Activated naive CD8-positive, alpha-beta T cell treated with anti-CD3 and anti-CD28 coated beads, Interleukin-2, amount 10 ng/mL, durations not matched to agents 7 days and 5 days (primary cell): ENCODE data around the gene MFAP2. TPM values are rescaled to one million over a fixed set of nuclear protein-coding genes. Genes with fewer than 3 reads are reported as not detected.

ENCODE experiments used
- ATAC-seq: fragments of 150-1000 bp; cut with Tn5 transposase; one replicate; pipeline ENCODE4 v1.10.0; 2021; ENCODE audit warnings: low read depth, moderate library complexity
- POLR2A ChIA-PET: fragments of 350-600 bp; sonication (Branson Sonifier 250); formaldehyde crosslinking; loops from one replicate; lab custom pipeline; 2021; ENCODE audit warnings: antibody characterized with exemption; lab: Charles Lee
- DNase-seq: peaks from one replicate; pipeline ENCODE4 v3.0.0; 2021
- H3K27ac Mint-ChIP-seq: one replicate; pipeline ENCODE4 v1.8.0; 2022; ENCODE audit warnings: mild to moderate bottlenecking, mixed read lengths
- H3K27me3 Mint-ChIP-seq: one replicate; pipeline ENCODE4 v1.8.0; 2022; ENCODE audit warnings: mild to moderate bottlenecking, moderate library complexity, mixed read lengths
- H3K36me3 Mint-ChIP-seq: one replicate; pipeline ENCODE4 v1.8.0; 2021; ENCODE audit warnings: mild to moderate bottlenecking, mixed read lengths
- H3K4me1 Mint-ChIP-seq: one replicate; pipeline ENCODE4 v1.8.0; 2021; ENCODE audit warnings: mixed read lengths
- H3K4me3 Mint-ChIP-seq: one replicate; pipeline ENCODE4 v1.8.0; 2022; ENCODE audit warnings: mild to moderate bottlenecking, moderate library complexity, mixed read lengths
- H3K9me3 Mint-ChIP-seq: one replicate; pipeline ENCODE4 v1.8.0; 2021; ENCODE audit warnings: mixed read lengths
- total RNA-seq, 2 experiments: library from RNA; stranded (reverse); gene quantifications; one replicate each; pipeline ENCODE4 v1.2.3, GENCODE V29; 2021

The MFAP2 gene
- total RNA-seq, 2 experiments from 2014 or later: not detected

- DNase-seq (no peak), ATAC-seq (no peak)
- Mint-ChIP-seq H3K27ac (no peak overlapping the region), H3K36me3 (no peaks in the 10 kb centered on the region), H3K27me3 (peaks cover 30% of the 10 kb centered on the region), H3K4me3 (no peak overlapping the region), H3K4me1 (peaks cover 3% of the 10 kb centered on the region), H3K9me3 (no peaks in the 10 kb centered on the region)
- POLR2A ChIA-PET: no interaction called here
Measured at GRCh38 chr1:16983649-16984048, 3.2 kb upstream of the MFAP2 start.

DNA sequence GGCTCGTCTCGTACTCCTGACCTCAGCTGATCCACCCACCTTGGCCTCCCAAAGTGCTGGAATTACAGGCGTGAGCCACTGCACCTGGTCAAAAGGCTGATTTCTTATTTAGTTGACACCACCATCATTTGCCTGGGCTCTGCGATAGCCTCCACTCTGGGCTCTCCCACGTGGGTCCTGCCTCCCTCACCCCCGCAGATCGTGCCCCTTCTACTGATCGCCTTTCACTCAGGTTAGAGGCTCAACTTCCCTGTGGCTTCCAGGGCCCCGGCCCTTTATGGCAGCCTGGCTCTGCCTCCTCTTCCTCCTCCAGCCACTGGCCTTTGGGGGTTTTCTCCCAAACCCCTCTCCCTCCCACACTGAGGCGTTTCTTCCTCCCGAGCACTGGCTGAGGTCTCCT is 2.5 kb upstream of the MFAP2 start:
- Mint-ChIP-seq H3K27ac (no peak overlapping the region), H3K9me3 (no peaks in the 10 kb centered on the region), H3K4me3 (no peak overlapping the region), H3K27me3 (peaks cover 30% of the 10 kb centered on the region), H3K36me3 (no peaks in the 10 kb centered on the region), H3K4me1 (peaks cover 3% of the 10 kb centered on the region)
- POLR2A ChIA-PET: no interaction called here
- no peak for ATAC-seq
- DNase-seq: no peak

DNA sequence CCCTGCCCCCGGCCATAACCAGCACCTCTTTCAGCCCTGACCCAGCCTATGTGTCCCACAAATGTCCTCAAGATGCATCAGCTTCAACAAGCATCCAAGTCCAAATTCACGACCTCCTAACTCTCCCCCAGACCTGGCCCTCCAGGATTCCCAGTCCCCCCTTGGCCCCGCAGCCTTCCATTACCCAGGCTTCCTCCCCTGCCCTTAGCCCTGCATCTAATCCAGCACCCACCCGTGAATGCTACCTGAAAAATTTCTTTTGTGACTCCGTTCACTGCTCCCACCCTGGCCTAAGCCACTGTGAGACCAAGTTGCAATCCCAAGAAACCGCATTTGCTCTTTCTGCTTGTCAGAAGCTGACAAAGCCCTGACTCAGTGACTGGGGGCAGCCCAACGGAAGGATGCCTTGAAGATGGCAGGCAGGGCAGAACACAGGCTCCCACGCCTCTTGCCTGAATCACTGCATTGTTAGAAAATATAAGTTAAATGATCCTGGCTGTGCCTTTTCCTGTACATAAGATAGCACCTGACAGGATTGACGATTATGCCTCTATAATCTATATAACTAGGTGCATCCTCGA is 939 bp upstream of the MFAP2 start:
- POLR2A ChIA-PET: no interaction called here
- Mint-ChIP-seq H3K4me3 (peak overlapping the region; percentile 61), H3K9me3 (no peaks in the 10 kb centered on the region), H3K4me1 (peaks cover 3% of the 10 kb centered on the region), H3K27ac (no peak overlapping the region), H3K27me3 (peaks cover 30% of the 10 kb centered on the region), H3K36me3 (no peaks in the 10 kb centered on the region)
- ATAC-seq: no peak
- DNase-seq: no peak

- no peak overlapping the region for H3K27ac Mint-ChIP-seq
- peaks cover 30% of the 10 kb centered on the region for H3K27me3 Mint-ChIP-seq
- no peaks in the 10 kb centered on the region for H3K36me3 Mint-ChIP-seq
- ATAC-seq (no peak), DNase-seq (no peak)
- peaks cover 3% of the 10 kb centered on the region for H3K4me1 Mint-ChIP-seq
- H3K9me3 Mint-ChIP-seq: no peaks in the 10 kb centered on the region
- POLR2A ChIA-PET: no interaction called here
- H3K4me3 Mint-ChIP-seq: peak overlapping the region; percentile 56
Measured at GRCh38 chr1:16979475-16980327, 719 bp downstream of the MFAP2 start.

GRCh38 chr1:16978567-16979474 is 1.6 kb downstream of the MFAP2 start:
- peaks cover 3% of the 10 kb centered on the region for H3K4me1 Mint-ChIP-seq
- no peak for ATAC-seq
- no peak overlapping the region for H3K4me3 Mint-ChIP-seq
- no peaks in the 10 kb centered on the region for H3K36me3 Mint-ChIP-seq
- no peak overlapping the region for H3K27ac Mint-ChIP-seq
- DNase-seq: no peak
- no peaks in the 10 kb centered on the region for H3K9me3 Mint-ChIP-seq
- POLR2A ChIA-PET: interaction anchor here (0.5 kb wide), 2 partner anchors 30 to 448 kb away, joined by 3 to 4 read pairs; no protein-coding TSS in a partner anchor
- peaks cover 30% of the 10 kb centered on the region for H3K27me3 Mint-ChIP-seq

- POLR2A ChIA-PET: interaction anchor here (0.5 kb wide), 1 partner anchor 30 kb away, joined by 4 read pairs; no protein-coding TSS in a partner anchor
- Mint-ChIP-seq H3K27ac (no peak overlapping the region), H3K4me3 (no peak overlapping the region), H3K36me3 (no peaks in the 10 kb centered on the region), H3K9me3 (no peaks in the 10 kb centered on the region), H3K27me3 (peaks cover 26% of the 10 kb centered on the region), H3K4me1 (peaks cover 3% of the 10 kb centered on the region)
- ATAC-seq (no peak), DNase-seq (no peak)
Measured at GRCh38 chr1:16978139-16978538, 2.3 kb downstream of the MFAP2 start.

DNA sequence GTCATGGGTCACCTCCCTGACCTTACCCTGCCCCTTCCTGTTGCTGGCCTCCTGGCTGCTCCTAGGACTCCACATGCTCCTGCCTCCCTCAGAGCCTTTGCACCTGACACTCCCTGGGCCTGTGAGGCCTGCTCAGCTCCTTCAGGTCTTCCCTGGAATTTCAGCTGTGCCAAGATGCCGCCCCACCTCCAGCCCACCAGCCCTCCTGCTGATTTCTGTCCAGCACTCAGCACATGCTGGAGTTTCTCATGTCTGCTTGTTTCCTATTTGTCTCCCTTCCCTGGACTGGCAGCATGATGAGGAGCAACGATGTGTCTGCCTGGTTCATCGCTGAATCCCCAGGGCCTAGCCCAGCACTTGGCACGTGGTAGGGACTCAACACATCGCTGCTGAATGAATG is 3.0 kb downstream of the MFAP2 start:
- no peak for DNase-seq
- Mint-ChIP-seq H3K27me3 (peaks cover 24% of the 10 kb centered on the region), H3K36me3 (no peaks in the 10 kb centered on the region), H3K4me1 (peaks cover 3% of the 10 kb centered on the region), H3K9me3 (no peaks in the 10 kb centered on the region), H3K4me3 (no peak overlapping the region), H3K27ac (no peak overlapping the region)
- no peak for ATAC-seq
- POLR2A ChIA-PET: no interaction called here

DNA sequence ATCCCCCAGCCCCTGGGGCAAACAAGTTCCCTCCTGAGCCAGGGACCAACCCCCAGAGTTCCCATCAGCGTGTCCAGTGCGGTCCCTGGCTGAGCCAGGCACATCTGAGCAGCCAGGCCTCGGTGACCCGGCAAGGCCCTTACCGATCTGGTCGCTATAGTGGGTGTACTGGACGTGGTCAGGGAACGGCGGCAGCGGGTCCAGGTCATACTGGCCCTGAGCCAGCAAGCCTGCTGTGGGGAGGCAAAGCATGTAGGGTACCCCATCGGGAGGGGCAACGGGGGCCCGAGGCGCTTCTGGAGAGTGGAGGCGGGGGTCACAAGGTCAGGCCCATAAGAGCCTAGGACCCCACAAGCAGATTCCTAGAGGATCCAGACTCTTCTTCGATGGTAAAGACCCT is 3.5 kb downstream of the MFAP2 start:
- POLR2A ChIA-PET: no interaction called here
- Mint-ChIP-seq H3K4me3 (no peak overlapping the region), H3K27me3 (peaks cover 20% of the 10 kb centered on the region), H3K27ac (no peak overlapping the region), H3K36me3 (no peaks in the 10 kb centered on the region), H3K9me3 (no peaks in the 10 kb centered on the region), H3K4me1 (peaks cover 3% of the 10 kb centered on the region)
- ATAC-seq: no peak
- no peak for DNase-seq

- H3K4me3 Mint-ChIP-seq: no peak overlapping the region
- H3K4me1 Mint-ChIP-seq: peaks cover 2% of the 10 kb centered on the region
- no peaks in the 10 kb centered on the region for H3K36me3 Mint-ChIP-seq
- no peaks in the 10 kb centered on the region for H3K9me3 Mint-ChIP-seq
- H3K27ac Mint-ChIP-seq: no peak overlapping the region
- ATAC-seq (no peak), DNase-seq (no peak)
- peaks cover 9% of the 10 kb centered on the region for H3K27me3 Mint-ChIP-seq
- POLR2A ChIA-PET: no interaction called here
Measured at GRCh38 chr1:16975838-16976237, 4.6 kb downstream of the MFAP2 start.

GRCh38 chr1:16975211-16975610 is 5.2 kb downstream of the MFAP2 start:
- Mint-ChIP-seq H3K36me3 (no peaks in the 10 kb centered on the region), H3K27ac (no peak overlapping the region), H3K4me3 (no peak overlapping the region), H3K9me3 (no peaks in the 10 kb centered on the region), H3K4me1 (no peaks in the 10 kb centered on the region), H3K27me3 (peaks cover 6% of the 10 kb centered on the region)
- DNase-seq (no peak), ATAC-seq (no peak)
- POLR2A ChIA-PET: no interaction called here

- POLR2A ChIA-PET: no interaction called here
- DNase-seq (no peak), ATAC-seq (no peak)
- Mint-ChIP-seq H3K4me3 (no peak overlapping the region), H3K27me3 (no peaks in the 10 kb centered on the region), H3K9me3 (no peaks in the 10 kb centered on the region), H3K4me1 (no peaks in the 10 kb centered on the region), H3K27ac (no peak overlapping the region), H3K36me3 (peaks cover 1% of the 10 kb centered on the region)
Measured at GRCh38 chr1:16973215-16973614, 7.2 kb downstream of the MFAP2 start.

GRCh38 chr1:16972189-16972895 is 8.1 kb downstream of the MFAP2 start:
- Mint-ChIP-seq H3K4me3 (no peak overlapping the region), H3K27me3 (no peaks in the 10 kb centered on the region), H3K36me3 (peaks cover 1% of the 10 kb centered on the region), H3K27ac (no peak overlapping the region), H3K4me1 (no peaks in the 10 kb centered on the region), H3K9me3 (no peaks in the 10 kb centered on the region)
- no peak for DNase-seq
- POLR2A ChIA-PET: no interaction called here
- ATAC-seq: no peak
